MM.1S (cell line): ENCODE data around the gene DDX25.

Experiments
- DNase-seq: peaks from one replicate; pipeline ENCODE4 v3.0.0-alpha.2; 2015
- H2AFZ ChIP-seq: fragments of 300-600 bp; sonication (generic); 2 replicates; pipeline ENCODE4 v1.6.0; 2016; ENCODE audit warnings: antibody characterized with exemption, low read length
- H3F3A ChIP-seq: fragments of 300-600 bp; sonication (generic); 2 replicates; pipeline ENCODE4 v1.6.1; 2016; ENCODE audit warnings: mild to moderate bottlenecking, antibody characterized with exemption, low read length, moderate library complexity, mixed read lengths; ENCODE audit not compliant: insufficient read depth
- H3K27ac ChIP-seq: fragments of 300-600 bp; sonication (generic); 2 replicates; pipeline ENCODE4 v1.5.1; 2016; ENCODE audit warnings: mild to moderate bottlenecking, low read length
- H3K27me3 ChIP-seq: fragments of 300-600 bp; sonication (generic); replicated peaks from 2 replicates; pipeline ENCODE4 v1.6.0; 2016; ENCODE audit warnings: low read length; ENCODE audit not compliant: insufficient read depth
- H3K36me3 ChIP-seq: fragments of 300-600 bp; sonication (generic); replicated peaks from 2 replicates; pipeline ENCODE4 v1.6.1; 2016; ENCODE audit warnings: mild to moderate bottlenecking, low read length, mixed read lengths; ENCODE audit not compliant: insufficient read depth
- H3K4me1 ChIP-seq: fragments of 300-600 bp; sonication (generic); 2 replicates; pipeline ENCODE4 v1.6.1; 2016; ENCODE audit warnings: low read length, mixed read lengths
- H3K4me2 ChIP-seq: fragments of 300-600 bp; sonication (generic); 2 replicates; pipeline ENCODE4 v1.6.0; 2016; ENCODE audit warnings: low read depth, low read length
- H3K4me3 ChIP-seq: fragments of 300-600 bp; sonication (generic); 2 replicates; pipeline ENCODE4 v1.5.1; 2016; ENCODE audit warnings: low read length, mixed read lengths
- H3K79me2 ChIP-seq: fragments of 300-600 bp; sonication (generic); 2 replicates; pipeline ENCODE4 v1.6.1; 2016; ENCODE audit warnings: mixed run types, low read length, mixed read lengths
- H3K9ac ChIP-seq: fragments of 300-600 bp; sonication (generic); 2 replicates; pipeline ENCODE4 v1.6.1; 2016; ENCODE audit warnings: low read length, mixed read lengths
- H3K9me2 ChIP-seq: fragments of 300-600 bp; sonication (generic); replicated peaks from 2 replicates; pipeline ENCODE4 v1.6.1; 2016; ENCODE audit warnings: mild to moderate bottlenecking, low read length, mixed read lengths; ENCODE audit not compliant: insufficient read depth
- H3K9me3 ChIP-seq: fragments of 300-600 bp; sonication (generic); replicated peaks from 2 replicates; pipeline ENCODE4 v1.6.1; 2016; ENCODE audit warnings: mild to moderate bottlenecking, low read length, mixed read lengths; ENCODE audit not compliant: insufficient read depth
- H4K20me1 ChIP-seq: fragments of 300-600 bp; sonication (generic); 2 replicates; pipeline ENCODE4 v1.6.1; 2016; ENCODE audit warnings: mild to moderate bottlenecking, low read length, moderate library complexity, mixed read lengths; ENCODE audit not compliant: insufficient read depth
- EZH2 ChIP-seq: fragments of 300-600 bp; sonication (generic); optimal IDR thresholded peaks from 2 replicates; pipeline ENCODE3; 2017; ENCODE audit warnings: low read depth, mild to moderate bottlenecking, antibody characterized with exemption, low read length, mixed read lengths
- EZH2phosphoT487 ChIP-seq: fragments of 300-600 bp; sonication (generic); IDR thresholded peaks from 2 replicates; pipeline ENCODE4 v1.6.1; 2018; ENCODE audit warnings: antibody characterized with exemption, low read length
- TF ChIP-seq, protein P1 (sequence below): fragments of 300-600 bp; sonication (generic); IDR thresholded peaks from 2 replicates; pipeline ENCODE4 v1.5.1; 2016; ENCODE audit warnings: antibody characterized with exemption, low read length, mixed read lengths

DDX25 gene

DNA sequence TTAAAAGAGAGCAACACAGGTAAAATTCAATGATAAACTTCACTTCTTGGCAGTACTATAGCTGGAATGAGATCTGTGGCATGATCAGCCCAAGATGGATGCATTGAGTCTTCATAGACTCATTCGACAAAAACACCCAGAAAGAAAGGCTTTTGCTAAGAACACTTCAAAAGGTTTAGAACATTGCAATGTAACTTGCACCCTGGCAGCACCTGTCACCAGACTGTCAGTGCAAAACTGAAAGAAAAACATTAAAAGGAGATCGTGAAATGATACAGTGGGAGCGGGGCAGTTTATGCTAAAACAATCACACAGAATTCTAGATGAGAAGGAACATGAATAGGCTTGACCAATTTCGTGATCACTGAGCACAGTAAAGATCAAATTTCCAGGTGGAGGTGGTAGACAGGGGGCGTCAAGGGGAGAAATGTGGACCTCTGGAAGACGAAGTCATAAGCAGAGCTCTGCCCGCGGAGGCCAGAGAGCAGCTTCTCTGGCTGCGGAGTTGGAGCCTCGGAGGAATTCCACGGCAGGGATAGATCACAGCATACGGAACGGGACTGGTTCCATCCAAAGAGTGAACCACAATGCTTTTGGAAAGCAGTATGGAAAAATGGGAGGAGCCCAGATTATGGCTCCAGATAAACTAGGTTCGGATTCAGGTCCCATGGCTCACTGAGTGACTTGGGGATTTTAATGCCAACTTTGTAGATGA is 53.5 kb downstream of the DDX25 start:
- no peaks in the 10 kb centered on the region for H4K20me1 ChIP-seq
- peak overlapping the region; percentile 54 for H3K4me3 ChIP-seq
- H3K36me3 ChIP-seq = 0 out of 2 replicates have a peak, but pooled peaks cover 3% of the 10 kb centered on the region
- H3F3A ChIP-seq = no peaks in the 10 kb centered on the region
- peak overlapping the region; percentile 58 for H3K4me2 ChIP-seq
- DNase-seq = no peak
- H3K9me2 ChIP-seq = no peaks in the 10 kb centered on the region
- H2AFZ ChIP-seq = peak overlapping the region; percentile 13
- peak overlapping the region; percentile 23; the same call in 1 of the 2 replicates for H3K9ac ChIP-seq
- TF ChIP-seq EZH2 = no peak
- TF ChIP-seq, protein P1, sequence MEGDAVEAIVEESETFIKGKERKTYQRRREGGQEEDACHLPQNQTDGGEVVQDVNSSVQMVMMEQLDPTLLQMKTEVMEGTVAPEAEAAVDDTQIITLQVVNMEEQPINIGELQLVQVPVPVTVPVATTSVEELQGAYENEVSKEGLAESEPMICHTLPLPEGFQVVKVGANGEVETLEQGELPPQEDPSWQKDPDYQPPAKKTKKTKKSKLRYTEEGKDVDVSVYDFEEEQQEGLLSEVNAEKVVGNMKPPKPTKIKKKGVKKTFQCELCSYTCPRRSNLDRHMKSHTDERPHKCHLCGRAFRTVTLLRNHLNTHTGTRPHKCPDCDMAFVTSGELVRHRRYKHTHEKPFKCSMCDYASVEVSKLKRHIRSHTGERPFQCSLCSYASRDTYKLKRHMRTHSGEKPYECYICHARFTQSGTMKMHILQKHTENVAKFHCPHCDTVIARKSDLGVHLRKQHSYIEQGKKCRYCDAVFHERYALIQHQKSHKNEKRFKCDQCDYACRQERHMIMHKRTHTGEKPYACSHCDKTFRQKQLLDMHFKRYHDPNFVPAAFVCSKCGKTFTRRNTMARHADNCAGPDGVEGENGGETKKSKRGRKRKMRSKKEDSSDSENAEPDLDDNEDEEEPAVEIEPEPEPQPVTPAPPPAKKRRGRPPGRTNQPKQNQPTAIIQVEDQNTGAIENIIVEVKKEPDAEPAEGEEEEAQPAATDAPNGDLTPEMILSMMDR = no peak
- TF ChIP-seq EZH2phosphoT487 = no peak
- no peaks in the 10 kb centered on the region for H3K27me3 ChIP-seq
- H3K9me3 ChIP-seq = no peaks in the 10 kb centered on the region
- no peak overlapping the region for H3K27ac ChIP-seq
- H3K79me2 ChIP-seq = no peaks in the 10 kb centered on the region
- no peaks in the 10 kb centered on the region for H3K4me1 ChIP-seq

GRCh38 chr11:125958872-125959400 is 54.6 kb downstream of the DDX25 start:
- H3K9me3 ChIP-seq = no peaks in the 10 kb centered on the region
- H3K4me2 ChIP-seq = no peak overlapping the region
- H3K9me2 ChIP-seq = no peaks in the 10 kb centered on the region
- DNase-seq = no peak
- no peaks in the 10 kb centered on the region for H3K79me2 ChIP-seq
- H3F3A ChIP-seq = no peaks in the 10 kb centered on the region
- no peak overlapping the region for H3K27ac ChIP-seq
- H3K4me3 ChIP-seq = no peak overlapping the region
- no peak overlapping the region for H2AFZ ChIP-seq
- H4K20me1 ChIP-seq = no peaks in the 10 kb centered on the region
- no peak overlapping the region for H3K9ac ChIP-seq
- 0 out of 2 replicates have a peak, but pooled peaks cover 3% of the 10 kb centered on the region for H3K36me3 ChIP-seq
- no peaks in the 10 kb centered on the region for H3K4me1 ChIP-seq
- no peaks in the 10 kb centered on the region for H3K27me3 ChIP-seq
- TF ChIP-seq, protein P1 = no peak
- TF ChIP-seq EZH2 (no peak), EZH2phosphoT487 (no peak)

DNA sequence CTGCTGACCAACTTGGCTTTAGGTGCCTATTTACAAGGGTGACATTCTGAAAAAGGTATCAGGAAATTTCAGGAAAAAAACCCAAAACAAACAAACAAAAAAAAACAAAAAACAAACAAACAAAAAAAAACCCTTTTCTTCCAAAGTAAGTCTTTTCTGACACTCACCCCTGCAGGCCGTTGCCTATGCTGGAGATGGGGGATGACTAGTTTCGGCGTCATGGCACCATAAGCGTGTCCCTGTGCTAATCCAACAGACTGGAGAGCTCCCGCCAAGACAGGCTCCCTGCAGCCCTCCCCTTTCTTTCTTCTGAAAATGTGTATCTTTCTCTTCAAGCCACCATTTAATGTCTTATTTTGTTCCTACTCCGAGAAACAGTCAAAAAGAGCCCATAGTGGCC is 55.2 kb downstream of the DDX25 start:
- H3K27me3 ChIP-seq = no peaks in the 10 kb centered on the region
- H3K9me2 ChIP-seq = no peaks in the 10 kb centered on the region
- H4K20me1 ChIP-seq = no peaks in the 10 kb centered on the region
- no peaks in the 10 kb centered on the region for H3K9me3 ChIP-seq
- no peaks in the 10 kb centered on the region for H3F3A ChIP-seq
- H2AFZ ChIP-seq = no peak overlapping the region
- no peak overlapping the region for H3K4me3 ChIP-seq
- H3K36me3 ChIP-seq = 0 out of 2 replicates have a peak, but pooled peaks cover 3% of the 10 kb centered on the region
- no peak for DNase-seq
- H3K4me2 ChIP-seq = no peak overlapping the region
- H3K4me1 ChIP-seq = no peaks in the 10 kb centered on the region
- no peak overlapping the region for H3K9ac ChIP-seq
- TF ChIP-seq, protein P1 = no peak
- TF ChIP-seq EZH2phosphoT487 = no peak
- no peak for TF ChIP-seq EZH2
- H3K27ac ChIP-seq = no peak overlapping the region
- no peaks in the 10 kb centered on the region for H3K79me2 ChIP-seq
